ENCODE data around the gene LRRC42.

The LRRC42 gene, protein sequence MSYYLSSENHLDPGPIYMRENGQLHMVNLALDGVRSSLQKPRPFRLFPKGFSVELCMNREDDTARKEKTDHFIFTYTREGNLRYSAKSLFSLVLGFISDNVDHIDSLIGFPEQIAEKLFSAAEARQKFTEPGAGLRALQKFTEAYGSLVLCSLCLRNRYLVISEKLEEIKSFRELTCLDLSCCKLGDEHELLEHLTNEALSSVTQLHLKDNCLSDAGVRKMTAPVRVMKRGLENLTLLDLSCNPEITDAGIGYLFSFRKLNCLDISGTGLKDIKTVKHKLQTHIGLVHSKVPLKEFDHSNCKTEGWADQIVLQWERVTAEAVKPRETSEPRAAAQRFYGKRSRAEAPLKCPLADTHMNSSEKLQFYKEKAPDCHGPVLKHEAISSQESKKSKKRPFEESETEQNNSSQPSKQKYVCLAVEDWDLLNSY

DNA sequence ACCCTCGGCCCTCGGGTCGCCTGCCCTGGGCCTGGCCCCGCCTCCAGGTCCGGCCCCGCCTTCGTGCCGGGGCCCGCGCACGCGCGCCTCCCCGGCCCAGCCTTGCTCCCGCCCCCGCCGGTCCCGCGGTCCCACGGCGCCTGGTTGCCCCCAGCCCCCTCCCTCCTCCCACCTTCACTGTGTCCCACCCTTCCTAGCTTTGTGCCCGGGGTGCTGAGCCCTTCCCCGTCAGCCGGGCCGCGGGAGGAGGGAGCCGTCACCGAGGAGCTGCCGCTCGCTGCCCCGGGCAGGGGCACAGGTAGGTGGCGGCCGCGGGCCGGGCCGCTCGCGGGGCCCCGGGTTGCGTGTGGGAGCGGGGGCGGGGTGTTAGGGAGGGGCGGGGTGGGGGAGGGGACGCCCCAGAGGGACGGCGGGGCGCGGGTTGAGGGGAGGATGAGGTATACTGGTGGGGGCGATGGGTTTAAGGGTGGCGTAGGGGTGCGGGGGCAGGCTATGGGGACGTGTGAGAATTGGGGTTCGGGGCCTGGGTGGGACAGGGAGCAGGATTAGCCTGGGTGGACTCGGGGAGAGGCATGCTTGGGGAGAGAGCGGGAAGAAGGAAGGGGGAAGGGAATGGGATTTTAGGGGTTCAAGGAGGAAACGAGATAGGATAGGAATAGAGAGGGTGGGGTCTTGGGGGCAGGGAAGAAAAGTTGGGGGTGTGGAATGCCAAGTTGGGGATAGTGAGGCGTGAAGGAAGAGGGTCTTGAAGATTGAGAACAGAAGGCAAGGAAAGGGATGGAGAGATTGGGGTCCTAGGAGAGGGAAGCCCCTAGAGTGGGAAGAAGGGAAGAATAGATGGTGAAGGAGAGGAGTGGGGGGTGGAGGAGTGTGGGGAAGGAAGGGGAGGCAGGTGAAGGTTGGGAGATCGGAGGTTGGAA, at the start of gene LRRC42:
Gene LRRC42, plus strand, starts transcription at position 99 of the 920 bp plus-strand sequence. CDS start 5,650 bp downstream, outside the sequence.
- DNase-seq (ENCODE audit: low read depth) = peak; percentile 68

DNA sequence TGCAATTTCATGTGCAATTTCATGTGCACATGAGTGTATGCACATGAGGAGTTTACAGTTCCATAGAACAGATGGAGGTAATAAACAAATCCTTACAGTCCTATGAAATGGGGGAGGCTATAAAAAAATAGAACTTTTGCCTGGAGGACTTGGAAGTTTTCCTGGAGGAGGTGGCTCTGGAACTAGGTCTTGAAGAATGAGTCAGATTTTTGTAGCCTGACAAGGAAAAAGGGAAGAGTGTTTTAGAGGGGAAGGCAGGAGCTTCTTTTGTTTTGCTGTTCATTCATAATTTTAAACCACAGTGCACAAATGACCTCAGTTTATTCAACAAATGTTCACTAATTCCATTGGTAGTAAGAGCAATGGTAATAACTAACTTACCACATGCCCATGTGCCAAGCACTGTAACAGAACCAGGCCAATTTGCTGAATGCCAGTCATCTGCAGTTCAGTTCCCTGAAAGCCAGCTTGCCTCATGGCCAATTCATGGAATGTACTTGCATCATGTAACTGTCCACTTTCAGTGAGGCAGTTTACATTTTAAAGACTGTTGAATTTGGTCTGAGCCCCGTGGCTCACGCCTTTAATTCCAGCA, 49.4 kb upstream of the LRRC42 start:
- DNase-seq (ENCODE audit: low read depth) = no peak

DNA sequence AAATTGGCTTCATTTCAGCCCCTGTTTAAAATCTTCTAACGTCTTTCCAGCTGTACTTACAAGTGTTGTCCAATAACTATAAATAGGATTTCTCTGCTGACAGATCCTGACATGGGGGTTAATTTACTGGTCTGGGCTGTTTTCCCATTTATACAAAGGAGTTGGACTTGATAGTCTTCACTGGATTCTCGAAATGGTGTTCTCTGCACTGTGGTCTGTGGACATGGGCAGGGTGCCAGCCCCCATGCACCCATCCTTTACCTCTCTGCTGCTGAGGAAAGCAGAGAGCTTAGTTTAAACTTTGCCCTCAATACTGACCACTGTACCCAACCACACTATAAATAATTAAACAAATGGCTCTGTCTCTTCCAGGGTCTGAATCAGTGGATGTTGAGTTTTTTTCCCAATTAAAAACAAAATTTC, 46.9 kb upstream of the LRRC42 start:
- DNase-seq (ENCODE audit: low read depth) = no peak

DNA sequence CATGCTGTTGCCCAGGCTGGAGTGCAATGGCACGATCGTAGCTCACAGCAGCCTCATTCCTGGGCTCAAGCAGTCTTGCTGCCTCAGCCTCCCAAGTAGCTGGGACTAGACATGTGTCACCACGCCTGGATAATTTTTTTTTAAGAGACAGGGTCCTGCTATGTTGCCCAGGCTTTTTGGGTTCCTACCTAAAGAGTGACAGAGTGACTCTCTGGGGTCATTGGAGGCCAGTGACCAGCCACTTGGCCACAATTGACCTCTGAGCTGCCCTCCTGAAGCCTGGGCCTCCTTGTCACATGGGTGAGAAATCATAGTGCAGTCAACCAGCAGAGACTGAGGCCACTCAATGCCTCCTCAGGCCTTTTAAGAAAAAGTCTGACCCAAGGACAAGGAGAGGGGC, 46.4 kb upstream of the LRRC42 start:
- DNase-seq (ENCODE audit: low read depth) = no peak

GRCh38 chr1:53902235-53903138, 43.7 kb upstream of the LRRC42 start:
- DNase-seq (ENCODE audit: low read depth) = no peak

GRCh38 chr1:53905509-53905908, 40.6 kb upstream of the LRRC42 start:
- DNase-seq (ENCODE audit: low read depth) = no peak

GRCh38 chr1:53906121-53906520, 40.0 kb upstream of the LRRC42 start:
- DNase-seq (ENCODE audit: low read depth) = no peak

DNA sequence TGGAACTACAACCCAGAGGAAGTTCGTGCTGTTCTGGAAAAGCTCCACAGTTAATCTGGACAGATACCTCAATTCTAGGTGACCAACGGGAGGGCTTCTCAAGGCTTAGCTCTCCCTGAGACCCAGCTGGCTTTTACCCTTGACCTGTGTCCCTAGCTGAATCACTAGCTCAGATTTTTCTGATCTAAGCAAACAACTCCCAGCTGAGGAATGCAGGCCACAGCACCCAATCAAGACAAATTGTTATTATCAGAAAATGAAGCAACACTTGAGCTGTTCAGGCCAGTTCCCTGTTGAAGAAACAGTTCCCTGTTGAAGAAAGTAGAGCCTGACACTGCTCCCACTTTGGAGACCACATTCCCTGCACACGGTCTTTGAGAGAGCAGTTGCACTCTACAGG, 36.2 kb upstream of the LRRC42 start:
- DNase-seq (ENCODE audit: low read depth) = no peak

DNA sequence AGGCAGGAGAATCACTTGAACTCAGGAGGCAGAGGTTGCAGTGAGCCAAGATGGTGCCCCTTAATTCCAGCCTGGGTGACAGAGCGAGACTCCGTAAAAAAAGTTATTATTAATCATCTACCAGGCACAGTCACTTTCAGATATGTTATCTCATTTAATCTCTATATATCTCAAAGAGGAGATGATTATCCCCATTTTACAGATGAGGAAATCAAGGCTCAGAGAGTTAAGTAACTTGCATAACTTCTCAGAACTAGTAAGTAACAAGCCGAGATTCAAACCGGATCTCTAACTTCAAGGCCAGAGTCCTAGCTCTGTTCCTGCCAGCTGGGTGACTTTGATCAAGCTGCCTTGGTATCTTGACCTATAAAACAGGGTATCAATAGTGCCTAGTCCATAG, 34.7 kb upstream of the LRRC42 start:
- no peak for DNase-seq (ENCODE audit: low read depth)

GRCh38 chr1:53913352-53914033, 32.7 kb upstream of the LRRC42 start:
- no peak for DNase-seq (ENCODE audit: low read depth)

DNA sequence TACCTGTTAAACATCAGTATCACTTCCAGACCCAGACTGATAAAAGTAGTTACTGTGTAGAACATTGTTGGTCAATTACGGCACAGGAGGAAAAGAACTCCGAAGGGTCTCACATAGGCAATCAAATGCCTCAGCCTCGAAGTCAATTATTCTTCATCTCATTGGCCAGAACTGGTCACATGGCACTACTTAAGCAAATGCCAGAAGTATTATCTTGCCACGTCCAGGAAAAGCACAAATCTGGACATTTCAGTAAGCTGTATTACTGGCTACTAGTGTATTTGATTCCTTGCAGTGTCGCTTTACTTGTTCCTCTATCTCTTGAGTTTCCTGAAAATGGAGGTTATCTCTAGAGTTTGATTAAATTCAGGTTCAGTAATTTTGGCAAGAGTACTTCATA, 27.8 kb upstream of the LRRC42 start:
- no peak for DNase-seq (ENCODE audit: low read depth)

GRCh38 chr1:53919675-53920066, 26.5 kb upstream of the LRRC42 start:
- no peak for DNase-seq (ENCODE audit: low read depth)

DNA sequence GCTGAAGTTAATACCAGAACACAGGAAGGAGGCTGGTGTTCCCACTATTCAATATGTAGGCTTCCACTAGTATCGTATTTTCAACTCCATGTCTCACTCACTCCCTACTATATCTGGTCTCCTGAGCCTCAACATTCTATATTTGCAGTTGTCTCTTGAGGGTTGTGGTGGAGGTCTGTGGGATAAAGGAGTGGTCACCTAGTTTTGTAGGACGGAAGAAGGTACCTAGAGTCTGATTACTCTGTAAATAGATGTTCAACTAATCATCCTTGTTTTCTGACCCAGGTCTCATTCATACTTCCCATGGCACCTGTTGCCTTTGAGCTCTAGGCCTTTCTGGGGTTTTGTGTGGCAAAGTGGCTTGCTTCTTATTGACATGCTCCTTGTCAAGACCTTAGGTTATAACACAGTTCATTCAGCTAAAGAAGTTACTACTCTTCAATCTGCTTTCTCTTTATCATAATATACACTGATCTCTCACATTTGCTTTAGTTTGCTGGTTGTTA, 18.7 kb upstream of the LRRC42 start:
- DNase-seq (ENCODE audit: low read depth) = no peak

GRCh38 chr1:53929246-53929960, 16.7 kb upstream of the LRRC42 start:
- no peak for DNase-seq (ENCODE audit: low read depth)

GRCh38 chr1:53930932-53931331, 15.2 kb upstream of the LRRC42 start:
- DNase-seq (ENCODE audit: low read depth) = no peak

GRCh38 chr1:53931523-53931922, 14.6 kb upstream of the LRRC42 start:
- DNase-seq (ENCODE audit: low read depth) = no peak

DNA sequence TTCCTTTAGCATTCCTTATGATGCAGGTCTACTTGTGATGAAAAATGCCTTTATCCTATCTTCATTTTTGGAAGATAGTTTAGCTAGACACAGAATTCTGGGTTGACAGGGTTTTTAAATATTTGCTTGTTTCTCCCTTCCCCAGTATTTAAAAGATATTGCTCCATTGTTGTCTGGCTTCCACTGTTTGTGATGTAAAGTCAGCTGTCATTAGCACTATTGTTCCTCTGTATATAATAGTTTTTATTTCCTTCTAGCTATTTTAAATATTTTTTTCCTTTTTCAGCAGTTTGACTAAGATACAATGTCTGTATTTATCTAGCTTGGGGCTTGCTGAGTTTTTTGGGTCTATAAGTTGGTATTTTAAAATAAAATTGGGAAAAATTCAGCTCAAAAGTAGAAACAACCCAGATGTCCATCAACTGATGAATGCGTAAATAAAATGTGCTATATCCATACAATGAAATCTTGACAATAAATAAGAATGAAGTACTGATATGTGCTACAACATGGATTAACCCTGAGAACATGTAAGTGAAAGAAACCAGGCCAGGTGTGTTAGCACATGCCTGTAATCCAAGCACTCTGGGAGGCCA, 11.9 kb upstream of the LRRC42 start:
- no peak for DNase-seq (ENCODE audit: low read depth)

- DNase-seq (ENCODE audit: low read depth) = no peak
Observed at GRCh38 chr1:53936430-53936829, 9.7 kb upstream of the LRRC42 start.

GRCh38 chr1:53938136-53938830, 7.9 kb upstream of the LRRC42 start:
- no peak for DNase-seq (ENCODE audit: low read depth)

All from CMK (cell line).